ENCODE data around the gene FASTK. TPM values are rescaled to one million over a fixed set of nuclear protein-coding genes. Genes with fewer than 3 reads are reported as not detected.

Gene FASTK
- total RNA-seq, 1 donor, result 87.6 TPM

- H2AFZ ChIP-seq (ENCODE audit: low read length), result peak within 1 kb of the TSS; percentile 91
- peak within 1 kb of the TSS; percentile 95 for H3K4me2 ChIP-seq (ENCODE audit: insufficient read depth, low read length)
- DNase-seq (ENCODE audit: insufficient read length, low spot score, missing footprints), result peak; percentile 98
- peaks cover 11% of the 10 kb centered on the region for H4K20me1 ChIP-seq (ENCODE audit: insufficient read depth, low read length)
- no peaks in the 10 kb centered on the region for H3K27me3 ChIP-seq (ENCODE audit: insufficient read depth, low read length)
- H3K27ac ChIP-seq (ENCODE audit: low read depth, low read length), result peak within 1 kb of the TSS; percentile 66
- peak within 1 kb of the TSS; percentile 95 for H3K4me3 ChIP-seq (ENCODE audit: insufficient read depth, low read length)
- peaks cover 44% of the 10 kb centered on the region for H3K4me1 ChIP-seq (ENCODE audit: insufficient read depth, low read length)
- peaks cover 4% of the 10 kb centered on the region for H3K36me3 ChIP-seq (ENCODE audit: insufficient read depth, low read length)
- TF ChIP-seq CTCF (IDR thresholded peaks at IDR 0.05; ENCODE audit: extremely low read depth, low read depth, low read length), result no peak
- no peaks in the 10 kb centered on the region for H3K9me3 ChIP-seq (ENCODE audit: low read depth, low read length)
- H3K79me2 ChIP-seq (ENCODE audit: insufficient read depth, low read length), result peaks cover 50% of the 10 kb centered on the region
Observed at GRCh38 chr7:151083071-151083823, 2.6 kb upstream of the FASTK start, which contains the start of gene TMUB1. TMUB1 (minus strand) TSS chr7:151083493; CDS start chr7:151082563, 930 bp downstream.

- peak overlapping the region; percentile 78 for H2AFZ ChIP-seq (ENCODE audit: low read length)
- DNase-seq (ENCODE audit: insufficient read length, low spot score, missing footprints), result peak; percentile 91
- TF ChIP-seq CTCF (IDR thresholded peaks at IDR 0.05; ENCODE audit: extremely low read depth, low read depth, low read length), result no peak
Observed at GRCh38 chr7:151082141-151083070, 1.8 kb upstream of the FASTK start.

GRCh38 chr7:151081170-151082101 lies 827 bp upstream of the FASTK start:
- Histone ChIP-seq H3K36me3 (ENCODE audit: insufficient read depth, low read length) (peaks cover 4% of the 10 kb centered on the region), H4K20me1 (ENCODE audit: insufficient read depth, low read length) (peaks cover 18% of the 10 kb centered on the region), H3K79me2 (ENCODE audit: insufficient read depth, low read length) (peaks cover 41% of the 10 kb centered on the region), H3K27me3 (ENCODE audit: insufficient read depth, low read length) (no peaks in the 10 kb centered on the region), H3K27ac (ENCODE audit: low read depth, low read length) (peak overlapping the region; percentile 66), H3K4me1 (ENCODE audit: insufficient read depth, low read length) (peaks cover 36% of the 10 kb centered on the region), H3K4me2 (ENCODE audit: insufficient read depth, low read length) (peak overlapping the region; percentile 95), H3K4me3 (ENCODE audit: insufficient read depth, low read length) (peak overlapping the region; percentile 95), H3K9me3 (ENCODE audit: low read depth, low read length) (no peaks in the 10 kb centered on the region), H2AFZ (ENCODE audit: low read length) (peak overlapping the region; percentile 51)
- peak; percentile 94 for DNase-seq (ENCODE audit: insufficient read length, low spot score, missing footprints)
- no peak for TF ChIP-seq CTCF (IDR thresholded peaks at IDR 0.05; ENCODE audit: extremely low read depth, low read depth, low read length)

More at GRCh38 chr7:151082141-151083070, 1.8 kb upstream of the FASTK start:
- H3K4me3 ChIP-seq (ENCODE audit: insufficient read depth, low read length), result peak overlapping the region; percentile 95
- H3K9me3 ChIP-seq (ENCODE audit: low read depth, low read length), result no peaks in the 10 kb centered on the region
- H3K4me2 ChIP-seq (ENCODE audit: insufficient read depth, low read length), result peak overlapping the region; percentile 95
- H3K79me2 ChIP-seq (ENCODE audit: insufficient read depth, low read length), result peaks cover 47% of the 10 kb centered on the region
- peaks cover 36% of the 10 kb centered on the region for H3K4me1 ChIP-seq (ENCODE audit: insufficient read depth, low read length)
- no peaks in the 10 kb centered on the region for H3K27me3 ChIP-seq (ENCODE audit: insufficient read depth, low read length)
- peaks cover 4% of the 10 kb centered on the region for H3K36me3 ChIP-seq (ENCODE audit: insufficient read depth, low read length)
- H3K27ac ChIP-seq (ENCODE audit: low read depth, low read length), result peak overlapping the region; percentile 66
- peaks cover 11% of the 10 kb centered on the region for H4K20me1 ChIP-seq (ENCODE audit: insufficient read depth, low read length)
